Astrocyte of the cerebellum (primary cell): ENCODE data around the gene CES4A.

Experiments
- DNase-seq: peaks from one replicate; pipeline ENCODE4 v3.0.0-alpha.2; 2011; ENCODE audit warnings: low read depth
- H3K4me3 ChIP-seq: 2 replicates; pipeline ENCODE4 v1.5.1; 2011; ENCODE audit warnings: mild to moderate bottlenecking, low read depth, low read length, moderate library complexity
- CTCF ChIP-seq: IDR thresholded peaks from 2 replicates; pipeline ENCODE4 v1.5.1; 2012; ENCODE audit warnings: low read length, low read depth, moderate library complexity, mild to moderate bottlenecking; ENCODE audit errors: missing control alignments
- in situ Hi-C: cut with HindIII; loops from 2 replicates; pipeline ENCODE4 v1.10.0; 2017; ENCODE audit warnings: low sequenced_read_pairs

The CES4A gene

DNA sequence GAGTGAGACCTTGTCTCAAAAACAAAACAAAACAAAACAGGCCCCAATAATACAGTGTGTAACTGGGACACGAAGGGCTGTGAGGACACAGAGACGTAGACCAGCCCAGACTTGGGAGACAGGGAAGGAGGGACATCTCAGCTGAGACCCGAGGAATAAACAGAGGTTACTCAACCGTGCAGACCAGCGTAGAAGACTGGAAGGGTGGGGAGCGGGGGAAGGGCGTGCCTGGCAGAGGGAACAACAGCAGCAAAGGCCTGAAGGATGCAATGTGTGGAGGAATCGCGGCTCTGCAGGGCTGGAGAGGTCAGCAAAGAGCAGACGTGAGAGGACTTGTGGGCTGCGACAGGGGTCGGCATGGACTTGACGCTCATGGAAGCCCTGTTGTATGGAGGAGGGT is 11.6 kb upstream of the CES4A start:
- no peak overlapping the region for H3K4me3 ChIP-seq
- in situ Hi-C loops = loop anchor here (5.0 kb wide), 1 partner anchor 156 kb away; no protein-coding TSS in a partner anchor
- no peak for DNase-seq
- TF ChIP-seq CTCF = no peak

DNA sequence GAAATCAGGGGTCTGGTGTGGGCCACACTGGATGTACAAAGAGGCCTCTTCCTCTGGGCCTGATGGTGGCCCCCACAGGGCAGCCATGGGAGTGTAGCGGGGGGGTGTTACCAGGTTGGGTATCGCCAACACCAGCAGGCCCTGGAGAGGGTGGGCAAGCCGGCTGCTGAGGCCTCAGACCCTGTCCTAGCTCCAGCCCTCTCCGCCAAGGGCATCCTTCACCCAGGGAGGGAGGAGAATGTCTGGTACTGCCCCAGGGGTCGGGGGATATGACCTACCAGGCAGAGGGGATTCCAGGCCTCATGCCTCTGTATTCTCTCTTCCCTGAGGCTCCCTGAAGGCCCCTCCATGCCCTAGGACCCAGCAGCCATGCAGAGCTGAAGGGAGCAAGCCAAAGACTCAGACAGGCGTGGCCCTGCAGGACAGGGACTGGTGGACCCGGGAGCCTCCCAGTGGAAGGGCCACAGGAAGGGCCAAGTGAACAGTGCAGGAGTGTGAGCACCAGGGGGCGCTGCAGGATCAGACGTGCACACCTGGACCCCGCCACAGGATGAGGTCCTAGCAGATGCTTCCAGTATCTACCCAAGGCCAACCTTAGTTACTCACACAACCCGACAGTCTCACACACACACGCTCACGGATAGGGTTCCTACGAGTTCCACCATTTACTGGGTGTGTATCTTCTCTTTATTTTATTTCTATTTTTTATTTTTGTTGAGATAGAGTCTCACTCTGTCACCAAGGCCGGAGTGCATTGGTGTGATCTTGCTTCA is 10.9 kb upstream of the CES4A start:
- DNase-seq = peak; percentile 49
- no peak overlapping the region for H3K4me3 ChIP-seq
- in situ Hi-C loops = loop anchor here (5.0 kb wide), 1 partner anchor 155 kb away; no protein-coding TSS in a partner anchor
- peak; percentile 86 for TF ChIP-seq CTCF

DNA sequence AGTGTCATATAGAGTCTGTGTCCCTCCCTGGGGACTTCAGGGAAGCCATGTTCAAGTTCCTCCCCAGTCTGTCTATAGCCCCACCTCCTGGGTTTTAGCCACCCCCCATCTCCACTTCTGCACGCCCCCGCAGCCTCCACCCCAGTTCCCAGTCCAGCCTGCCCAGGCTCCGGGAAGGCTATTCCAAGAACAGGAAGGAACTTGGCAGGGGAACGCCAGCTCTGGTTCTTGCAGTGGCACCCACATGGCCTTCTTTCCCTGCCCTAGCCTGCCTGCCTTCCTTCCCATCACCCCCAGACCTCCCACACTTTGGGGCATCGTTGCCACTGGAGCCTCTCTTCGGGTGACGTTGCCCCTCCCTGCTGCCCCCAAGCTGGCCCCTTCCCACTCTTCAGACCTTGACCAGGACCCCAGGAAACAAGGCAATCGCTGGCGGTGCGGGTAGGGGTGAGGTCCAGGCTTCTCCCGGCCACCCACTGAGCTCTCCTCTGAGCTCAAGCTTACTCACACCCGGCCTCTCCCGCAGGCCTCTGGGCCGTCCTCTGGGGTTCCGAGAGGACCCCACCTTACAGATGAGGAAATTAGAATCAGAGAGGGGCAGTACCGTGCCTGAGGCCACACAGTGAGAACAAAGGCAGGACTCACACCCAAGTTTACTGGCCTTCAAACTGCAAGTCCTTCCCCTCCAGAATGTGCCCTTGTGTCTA is 9.2 kb upstream of the CES4A start:
- in situ Hi-C loops = loop anchor here (5.0 kb wide), 1 partner anchor 153 kb away; no protein-coding TSS in a partner anchor
- no peak for TF ChIP-seq CTCF
- no peak for DNase-seq
- no peak overlapping the region for H3K4me3 ChIP-seq

- no peak overlapping the region for H3K4me3 ChIP-seq
- TF ChIP-seq CTCF = no peak
- in situ Hi-C loops = no loop called here
- DNase-seq = no peak
Observed at GRCh38 chr16:66983033-66983432, 5.4 kb upstream of the CES4A start.

GRCh38 chr16:66984892-66985311 is 3.5 kb upstream of the CES4A start:
- in situ Hi-C loops = no loop called here
- DNase-seq = no peak
- no peak overlapping the region for H3K4me3 ChIP-seq
- no peak for TF ChIP-seq CTCF

- no peak overlapping the region for H3K4me3 ChIP-seq
- no peak for TF ChIP-seq CTCF
- in situ Hi-C loops = no loop called here
- no peak for DNase-seq
Observed at GRCh38 chr16:66986559-66986958, 1.8 kb upstream of the CES4A start.
